AG04449 (cell line): ENCODE measurements around the gene CDON.
A peak's percentile ranks its signal among the peaks of the same experiment; 100 is the strongest.

Source experiments
- CTCF ChIA-PET: fragments of 350-600 bp; formaldehyde crosslinking; extraction: SDS; loops from one replicate; lab custom pipeline; 2021; ENCODE audit warnings: antibody characterized with exemption; lab: Yijun Ruan, JAX
- POLR2A ChIA-PET: fragments of 400-600, 350-600 bp; formaldehyde crosslinking; extraction: SDS; loops from one replicate; lab custom pipeline; 2020; ENCODE audit warnings: antibody characterized with exemption, inconsistent platforms; lab: Yijun Ruan, JAX
- DNase-seq: peaks from one replicate; pipeline ENCODE4 v3.0.0-alpha.2; 2010; ENCODE audit warnings: low read depth, low spot score
- H3K4me3 ChIP-seq: 2 replicates; pipeline ENCODE4 v1.5.1; 2011; ENCODE audit warnings: low read depth, mild to moderate bottlenecking, control low read depth, low read length
- CTCF ChIP-seq: IDR thresholded peaks from one replicate; pipeline ENCODE4 v1.5.1; 2011; ENCODE audit warnings: mild to moderate bottlenecking, moderate library complexity, low read length, control low read depth, inconsistent platforms; ENCODE audit not compliant: insufficient read depth; ENCODE audit errors: missing control alignments

The CDON gene

GRCh38 chr11:126011265-126011664, 51.4 kb downstream of the CDON start:
- POLR2A ChIA-PET, result no interaction called here
- no peak for DNase-seq
- no peak for TF ChIP-seq CTCF
- no peak overlapping the region for H3K4me3 ChIP-seq
- CTCF ChIA-PET, result no interaction called here

GRCh38 chr11:126008956-126009355, 53.7 kb downstream of the CDON start:
- DNase-seq, result no peak
- ChIA-PET POLR2A (no interaction called here), CTCF (no interaction called here)
- no peak overlapping the region for H3K4me3 ChIP-seq
- TF ChIP-seq CTCF, result no peak

- peak; percentile 3 for DNase-seq
- H3K4me3 ChIP-seq, result no peak overlapping the region
- CTCF ChIA-PET, result no interaction called here
- TF ChIP-seq CTCF, result no peak
- POLR2A ChIA-PET, result no interaction called here
These were observed 55.4 kb downstream of the CDON start for GRCh38 chr11:126007238-126007637.

- no peak for DNase-seq
- TF ChIP-seq CTCF, result no peak
- H3K4me3 ChIP-seq, result no peak overlapping the region
- POLR2A ChIA-PET, result no interaction called here
- CTCF ChIA-PET, result no interaction called here
These were observed 56.6 kb downstream of the CDON start for GRCh38 chr11:126006068-126006467.

- CTCF ChIA-PET, result no interaction called here
These were observed 60.5 kb downstream of the CDON start for GRCh38 chr11:126002181-126002580.

GRCh38 chr11:125999234-125999880, 63.3 kb downstream of the CDON start:
- no peak for TF ChIP-seq CTCF
- H3K4me3 ChIP-seq, result no peak overlapping the region
- POLR2A ChIA-PET, result no interaction called here
- CTCF ChIA-PET, result no interaction called here
- DNase-seq, result no peak

More at GRCh38 chr11:126002181-126002580, 60.5 kb downstream of the CDON start:
- no peak for DNase-seq
- POLR2A ChIA-PET, result no interaction called here
- no peak overlapping the region for H3K4me3 ChIP-seq
- no peak for TF ChIP-seq CTCF
